Spleen (tissue), 7 donors: Measurements from ENCODE around the gene SEPTIN10.

Experiments
- POLR2A ChIP-seq, 3 donors: fragments of 450-650 bp; IDR thresholded peaks; one replicate each; pipeline ENCODE4 v1.5.1; 2017; ENCODE audit warnings: antibody characterized with exemption in 3 of 3, mild to moderate bottlenecking in 1 of 3
- TF ChIP-seq, protein P1 (sequence below), 11 experiments: fragments of 200-600 bp in 7 of 11; fragments of 450-650 bp in 4 of 11; sonication (generic) in 4 of 11; IDR thresholded peaks in 8 of 11; conservative IDR thresholded peaks in 3 of 11; 1 replicate in 7 of 11; 2 replicates in 4 of 11; pipeline versions ENCODE4 v1.4.0 to v1.8.0; 2016 to 2021; ENCODE audit warnings: antibody characterized with exemption in 11 of 11, inconsistent platforms in 4 of 11, mild to moderate bottlenecking in 1 of 11
- donor health status: DM: no; HTN: no; CAD: no; lungs with moderate emphysema.
- donor health status: DM: no; HTN: no; CAD: no.
- donor health status: DM: no; HTN: no; CAD: no.

DNA sequence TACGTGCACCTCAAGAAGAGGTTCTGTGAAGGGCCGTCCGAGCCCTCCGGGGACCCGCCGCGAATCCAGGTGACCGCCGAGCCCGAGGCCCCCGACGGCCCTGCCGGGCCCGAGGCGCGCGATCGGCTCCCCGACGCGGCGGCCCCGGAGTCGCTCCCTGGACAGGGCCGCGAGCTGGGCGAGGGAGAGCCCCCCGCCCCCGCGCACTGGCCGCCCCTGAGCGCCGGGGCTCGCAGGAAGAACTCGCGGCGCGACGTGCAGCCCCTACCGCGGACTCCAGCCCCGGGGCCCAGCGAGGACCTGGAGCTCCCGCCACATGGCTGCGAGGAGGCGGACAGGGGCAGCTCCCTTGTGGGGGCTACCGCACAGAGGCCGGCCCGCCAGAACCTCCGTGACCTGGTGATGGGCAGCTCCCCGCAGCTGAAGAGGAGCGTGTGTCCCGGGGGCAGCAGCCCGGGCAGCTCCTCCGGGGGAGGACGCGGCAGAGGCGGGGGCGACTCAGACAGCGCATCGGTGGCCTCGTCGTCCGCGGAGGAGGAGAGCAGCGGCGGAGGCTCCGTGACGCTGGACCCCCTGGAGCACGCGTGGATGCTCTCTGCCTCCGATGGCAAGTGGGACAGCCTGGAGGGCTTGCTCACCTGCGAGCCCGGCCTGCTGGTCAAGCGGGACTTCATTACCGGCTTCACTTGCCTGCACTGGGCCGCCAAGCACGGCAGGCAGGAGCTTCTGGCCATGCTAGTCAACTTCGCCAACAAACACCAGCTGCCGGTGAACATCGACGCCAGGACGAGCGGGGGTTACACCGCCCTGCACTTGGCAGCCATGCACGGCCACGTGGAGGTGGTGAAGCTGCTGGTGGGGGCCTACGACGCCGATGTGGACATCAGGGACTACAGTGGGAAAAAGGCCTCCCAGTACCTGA, 1.2 kb upstream of the SEPTIN10 start:
- TF ChIP-seq, protein P1, sequence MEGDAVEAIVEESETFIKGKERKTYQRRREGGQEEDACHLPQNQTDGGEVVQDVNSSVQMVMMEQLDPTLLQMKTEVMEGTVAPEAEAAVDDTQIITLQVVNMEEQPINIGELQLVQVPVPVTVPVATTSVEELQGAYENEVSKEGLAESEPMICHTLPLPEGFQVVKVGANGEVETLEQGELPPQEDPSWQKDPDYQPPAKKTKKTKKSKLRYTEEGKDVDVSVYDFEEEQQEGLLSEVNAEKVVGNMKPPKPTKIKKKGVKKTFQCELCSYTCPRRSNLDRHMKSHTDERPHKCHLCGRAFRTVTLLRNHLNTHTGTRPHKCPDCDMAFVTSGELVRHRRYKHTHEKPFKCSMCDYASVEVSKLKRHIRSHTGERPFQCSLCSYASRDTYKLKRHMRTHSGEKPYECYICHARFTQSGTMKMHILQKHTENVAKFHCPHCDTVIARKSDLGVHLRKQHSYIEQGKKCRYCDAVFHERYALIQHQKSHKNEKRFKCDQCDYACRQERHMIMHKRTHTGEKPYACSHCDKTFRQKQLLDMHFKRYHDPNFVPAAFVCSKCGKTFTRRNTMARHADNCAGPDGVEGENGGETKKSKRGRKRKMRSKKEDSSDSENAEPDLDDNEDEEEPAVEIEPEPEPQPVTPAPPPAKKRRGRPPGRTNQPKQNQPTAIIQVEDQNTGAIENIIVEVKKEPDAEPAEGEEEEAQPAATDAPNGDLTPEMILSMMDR (IDR thresholded peaks at IDR 0.05 in 8 of 11, conservative IDR thresholded peaks at IDR 0.05 in 3 of 11): no peak
- TF ChIP-seq POLR2A (IDR thresholded peaks at IDR 0.05): no peak
